Transverse colon (tissue), 4 donors: ENCODE measurements around the gene ZNF488. TPM values are rescaled to one million over a fixed set of nuclear protein-coding genes. Genes with fewer than 3 reads are reported as not detected.

Experiments used
- DNase-seq: peaks from one replicate; pipeline ENCODE4 v3.0.0-alpha.2; 2019
- H3K27ac ChIP-seq, 4 donors: fragments of 200-600 bp; sonication (generic); 2 replicates each; pipeline ENCODE4 v1.5.1; 2016 to 2018; ENCODE audit warnings: inconsistent platforms in 4 of 4
- H3K27me3 ChIP-seq: fragments of 200-600 bp; sonication (generic); 2 replicates; pipeline ENCODE4 v1.5.1; 2017; ENCODE audit warnings: inconsistent platforms
- H3K36me3 ChIP-seq, 4 donors: fragments of 200-600 bp; sonication (generic); 2 replicates each; pipeline ENCODE4 v1.5.1; 2017 to 2019; ENCODE audit warnings: inconsistent platforms in 4 of 4
- H3K4me1 ChIP-seq, 4 donors: fragments of 200-600 bp; sonication (generic); 2 replicates each; pipeline ENCODE4 v1.5.1; 2017 to 2020; ENCODE audit warnings: inconsistent platforms in 4 of 4
- H3K4me3 ChIP-seq, 4 donors: fragments of 200-600 bp; sonication (generic); 1 replicate in 1 of 4; 2 replicates in 3 of 4; pipeline versions ENCODE4 v1.5.1 to v1.6.1; 2017 to 2019; ENCODE audit warnings: inconsistent platforms in 4 of 4
- H3K9me3 ChIP-seq, 2 donors: fragments of 200-600 bp; sonication (generic); 2 replicates each; pipeline ENCODE4 v1.5.1; 2017 to 2019; ENCODE audit warnings: inconsistent platforms in 2 of 2
- CTCF ChIP-seq, 5 experiments: fragments of 200-600 bp in 3 of 5; fragments of 450-650 bp in 2 of 5; sonication (generic) in 3 of 5; IDR thresholded peaks; 1 replicate in 2 of 5; 2 replicates in 3 of 5; pipeline ENCODE4 v1.5.1; 2016 to 2017; ENCODE audit warnings: antibody characterized with exemption in 5 of 5, inconsistent platforms in 3 of 5, mild to moderate bottlenecking in 2 of 5, moderate library complexity in 1 of 5
- EP300 ChIP-seq: sonication (generic); formaldehyde crosslinking; IDR thresholded peaks from one replicate; pipeline ENCODE4 v1.6.1; 2017; ENCODE audit warnings: antibody characterized with exemption, low read depth
- POLR2A ChIP-seq: fragments of 450-650 bp; IDR thresholded peaks from one replicate; pipeline ENCODE4 v1.6.1; 2016; ENCODE audit warnings: antibody characterized with exemption, mild to moderate bottlenecking, moderate library complexity
- POLR2AphosphoS5 ChIP-seq, 3 donors: sonication (generic); formaldehyde crosslinking; IDR thresholded peaks; one replicate each; pipeline ENCODE4 v1.6.1; 2016; ENCODE audit warnings: antibody characterized with exemption in 3 of 3
- WGBS, 2 donors: methylation state at CpG; one replicate each; pipeline ENCODE4 v1.1.5; 2018; ENCODE audit warnings: low coverage in 1 of 2; 5-methylcytosine and 5-hydroxymethylcytosine counted together
- in situ Hi-C, 4 donors: fragments of 200-750 bp; cut with MboI; loops; one replicate each; pipeline versions ENCODE4 v1.15.0 to v1.15.1; 2017; ENCODE audit warnings: low sequenced_read_pairs in 3 of 4, low pct_ligation_motif_present in 1 of 4, low pct_unique_long_range_greater_than_20kb in 1 of 4
- intact Hi-C: fragments of 100-400 bp; cut with DNase I; formaldehyde crosslinking; loops from one replicate; pipeline ENCODE4 v1.15.1; 2023; ENCODE audit warnings: low total_unique reads
- total RNA-seq, 4 donors: library from RNA; depleted of rRNA; stranded (reverse); fragments of >200 nt; gene quantifications; one replicate each; pipeline ENCODE4 v1.1.0, GENCODE V29; 2016

Gene ZNF488
- total RNA-seq, 4 donors from 2014 or later: 0.41 to 0.80 TPM; not detected in 2

DNA sequence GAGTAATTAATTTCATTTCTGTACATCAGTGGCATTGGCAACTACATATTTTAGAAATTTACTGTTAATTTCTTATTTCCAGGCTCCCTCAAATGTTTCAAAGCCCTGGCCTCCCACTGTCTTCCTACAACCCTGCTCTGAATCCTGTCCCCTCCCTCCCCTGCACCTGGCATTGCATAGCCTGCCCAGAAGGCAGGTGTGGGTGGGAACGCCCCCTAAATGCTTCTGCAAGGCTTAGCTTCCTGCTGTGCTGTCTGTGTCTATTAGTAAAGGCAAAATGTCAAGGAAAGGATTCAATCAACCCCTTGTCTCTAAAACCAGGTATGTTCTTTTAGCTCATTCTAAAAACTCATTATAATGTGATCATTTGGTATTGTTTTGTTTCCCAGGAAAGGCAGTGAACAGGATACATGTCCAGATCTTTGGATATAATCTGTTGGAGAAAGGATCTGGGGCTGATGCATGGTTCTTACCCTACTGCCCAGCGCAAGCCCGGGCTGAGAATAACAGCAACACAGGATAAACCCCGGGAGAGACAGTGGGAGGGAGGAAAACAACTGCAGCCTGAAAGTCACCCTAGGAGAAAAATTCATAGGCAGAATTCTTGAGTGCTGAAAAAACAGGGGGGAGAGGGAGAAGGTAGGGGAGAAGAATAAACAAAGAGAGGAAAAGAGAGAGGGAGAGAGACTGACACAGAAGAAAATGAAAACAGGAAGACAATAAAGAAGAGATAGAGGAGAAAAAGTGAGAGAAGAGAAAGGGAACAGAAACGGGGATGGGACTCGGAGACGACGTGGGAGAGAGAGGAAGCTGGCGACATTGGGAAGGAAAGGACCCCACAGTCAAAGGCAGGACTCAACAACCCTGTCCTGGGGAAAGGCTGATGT is 589 bp downstream of the ZNF488 start:
- no peak for DNase-seq
- peaks cover 0 to 29% (median 16%) of the 10 kb centered on the region in 4 donors for H3K4me1 ChIP-seq
- peak overlapping the region in 3 of 4 donors; percentile 58 to 95 (median 70) for H3K4me3 ChIP-seq
- H3K27me3 ChIP-seq: no peaks in the 10 kb centered on the region
- H3K9me3 ChIP-seq: no peaks in the 10 kb centered on the region
- 10% methylated on average over 9 of the region's 9 CpGs; no CpG with 5 or more reads in 1 of the 2 donors for WGBS, 2 donors
- peak overlapping the region in 3 of 4 donors; percentile 82 to 85 (median 83) for H3K27ac ChIP-seq
- no peaks in the 10 kb centered on the region for H3K36me3 ChIP-seq
- TF ChIP-seq CTCF (IDR thresholded peaks at IDR 0.05) (no peak), POLR2AphosphoS5 (IDR thresholded peaks at IDR 0.05) (no peak), POLR2A (no peak), EP300 (no peak)
- intact Hi-C loops (no loop called here), in situ Hi-C loops (loop anchor here in 3 of 4 donors (5.0 to 25.0 kb wide), 3 partner anchors 1096 to 1279 kb away; partner anchors contain the start of gene ANTXRL (in 1 of the 3))

GRCh38 chr10:47381427-47382379 is 2.4 kb downstream of the ZNF488 start:
- DNase-seq: no peak
- no peak for TF ChIP-seq POLR2A
- no peak for TF ChIP-seq CTCF (IDR thresholded peaks at IDR 0.05)
- TF ChIP-seq POLR2AphosphoS5 (IDR thresholded peaks at IDR 0.05): no peak
- no peak for TF ChIP-seq EP300
- Histone ChIP-seq H3K9me3 (no peaks in the 10 kb centered on the region), H3K27ac (peak overlapping the region in 1 of 4 donors; percentile 54), H3K36me3 (no peaks in the 10 kb centered on the region), H3K4me3 (no peak overlapping the region), H3K4me1 (peaks cover 0 to 32% (median 21%) of the 10 kb centered on the region in 4 donors), H3K27me3 (no peaks in the 10 kb centered on the region)
- intact Hi-C loops: no loop called here
- in situ Hi-C loops: loop anchor here in 3 of 4 donors (5.0 to 25.0 kb wide), 3 partner anchors 1094 to 1277 kb away; partner anchors contain the start of gene ANTXRL (in 1 of the 3)
- WGBS, 2 donors: 60 to 74% methylated on average over 1 to 9 of the region's 9 CpGs

DNA sequence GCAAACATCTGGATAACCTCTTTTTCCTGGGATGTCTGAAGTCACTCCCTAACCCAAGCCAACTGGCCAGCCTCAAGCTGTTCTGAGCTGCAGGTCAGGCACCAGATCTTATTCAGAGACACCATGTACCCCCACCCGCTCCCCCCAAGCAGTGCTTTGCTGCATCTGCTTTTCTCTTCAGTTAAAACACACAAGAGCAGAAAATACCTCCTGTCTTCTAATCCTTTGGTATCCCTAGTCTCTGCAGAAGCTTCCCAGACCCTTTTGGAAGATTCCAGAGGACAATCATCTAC is 3.0 kb downstream of the ZNF488 start:
- WGBS, 2 donors: 94% methylated on average over 1 of the region's 1 CpG; no CpG with 5 or more reads in 1 of the 2 donors
- Histone ChIP-seq H3K27me3 (no peaks in the 10 kb centered on the region), H3K27ac (peak overlapping the region in 1 of 4 donors; percentile 54), H3K4me1 (peaks cover 0 to 32% (median 21%) of the 10 kb centered on the region in 4 donors), H3K9me3 (no peaks in the 10 kb centered on the region), H3K4me3 (no peak overlapping the region), H3K36me3 (no peaks in the 10 kb centered on the region)
- intact Hi-C loops: no loop called here
- DNase-seq: no peak
- TF ChIP-seq POLR2AphosphoS5 (IDR thresholded peaks at IDR 0.05): no peak
- TF ChIP-seq CTCF (IDR thresholded peaks at IDR 0.05): no peak
- TF ChIP-seq EP300: no peak
- no peak for TF ChIP-seq POLR2A
- in situ Hi-C loops: loop anchor here in 3 of 4 donors (5.0 to 25.0 kb wide), 3 partner anchors 1094 to 1276 kb away; partner anchors contain the start of gene ANTXRL (in 1 of the 3)
